GM23248 (cell line): ENCODE measurements around the gene BCL2. TPM values are rescaled to one million over a fixed set of nuclear protein-coding genes. Genes with fewer than 3 reads are reported as not detected.

Experiments used
- DNase-seq: peaks from one replicate; pipeline ENCODE4 v3.0.0-alpha.2; 2015
- H2AFZ ChIP-seq: fragments of 200-600 bp; sonication (generic); 2 replicates; pipeline ENCODE4 v1.6.1; 2016; ENCODE audit warnings: antibody characterized with exemption
- H3F3A ChIP-seq: fragments of 200-600 bp; sonication (generic); 2 replicates; pipeline ENCODE4 v1.6.1; 2016; ENCODE audit warnings: mild to moderate bottlenecking, antibody characterized with exemption, mixed run types; ENCODE audit not compliant: insufficient read depth
- H3K27ac ChIP-seq: fragments of 200-600 bp; sonication (generic); 2 replicates; pipeline ENCODE4 v1.5.1; 2016; ENCODE audit warnings: mild to moderate bottlenecking
- H3K27me3 ChIP-seq: fragments of 200-600 bp; sonication (generic); replicated peaks from 2 replicates; pipeline ENCODE4 v1.6.1; 2016; ENCODE audit warnings: mild to moderate bottlenecking; ENCODE audit not compliant: insufficient read depth
- H3K36me3 ChIP-seq: fragments of 200-600 bp; sonication (generic); 2 replicates; pipeline ENCODE4 v1.6.1; 2016; ENCODE audit warnings: low read depth, mild to moderate bottlenecking
- H3K4me1 ChIP-seq: fragments of 200-600 bp; sonication (generic); 2 replicates; pipeline ENCODE4 v1.6.1; 2016; ENCODE audit warnings: mild to moderate bottlenecking; ENCODE audit not compliant: insufficient read depth
- H3K4me2 ChIP-seq: fragments of 200-600 bp; sonication (generic); one replicate; pipeline ENCODE4 v1.6.1; 2016; ENCODE audit warnings: mild to moderate bottlenecking; ENCODE audit not compliant: unreplicated experiment
- H3K4me3 ChIP-seq: fragments of 200-600 bp; sonication (generic); 2 replicates; pipeline ENCODE4 v1.5.1; 2016; ENCODE audit warnings: mild to moderate bottlenecking
- H3K79me2 ChIP-seq: fragments of 200-600 bp; sonication (generic); 2 replicates; pipeline ENCODE4 v1.6.1; 2016; ENCODE audit warnings: mild to moderate bottlenecking; ENCODE audit not compliant: insufficient read depth
- H3K9ac ChIP-seq: fragments of 200-600 bp; sonication (generic); 2 replicates; pipeline ENCODE4 v1.6.1; 2016; ENCODE audit warnings: mild to moderate bottlenecking
- H3K9me2 ChIP-seq: fragments of 200-600 bp; sonication (generic); 2 replicates; pipeline ENCODE4 v1.6.1; 2016; ENCODE audit warnings: mixed run types, mild to moderate bottlenecking, moderate library complexity; ENCODE audit not compliant: insufficient read depth
- H3K9me3 ChIP-seq: fragments of 200-600 bp; sonication (generic); one replicate; pipeline ENCODE4 v1.6.1; 2017; ENCODE audit warnings: low read depth
- H4K20me1 ChIP-seq: fragments of 200-600 bp; sonication (generic); 2 replicates; pipeline ENCODE4 v1.6.0; 2016; ENCODE audit not compliant: insufficient read depth
- EZH2 ChIP-seq: fragments of 200-600 bp; sonication (generic); IDR thresholded peaks from 2 replicates; pipeline ENCODE4 v1.6.1; 2018; ENCODE audit warnings: antibody characterized with exemption, mild to moderate bottlenecking; ENCODE audit not compliant: insufficient read depth, poor library complexity, severe bottlenecking
- EZH2phosphoT487 ChIP-seq: fragments of 200-600 bp; sonication (generic); IDR thresholded peaks from 2 replicates; pipeline ENCODE4 v1.6.1; 2018; ENCODE audit warnings: antibody characterized with exemption, moderate library complexity, mild to moderate bottlenecking, low read depth; ENCODE audit not compliant: insufficient read depth
- WGBS, 2 experiments: methylation state at CpG; one replicate each; pipeline ENCODE4 v1.1.6; 2015 to 2017; ENCODE audit warnings: low lambda C conversion rate in 2 of 2, low coverage in 1 of 2; ENCODE audit errors: missing lambda C conversion rate in 2 of 2; 5-methylcytosine and 5-hydroxymethylcytosine counted together
- in situ Hi-C: fragments of 300-500 bp; cut with MboI; formaldehyde crosslinking; loops from 2 replicates; pipeline ENCODE4 v1.15.0; 2020
- polyA plus RNA-seq: library from polyadenylated mRNA; unstranded; fragments of >200 nt; fragmentation: Nextera tagmentation; extraction: Ambion mirVana; gene quantifications from 2 replicates; pipeline ENCODE4 v1.2.1, GENCODE V29; 2016
- total RNA-seq: library from RNA; depleted of rRNA; stranded (reverse); fragments of >200 nt; shearing (Covaris generic); gene quantifications from 2 replicates; pipeline ENCODE4 v1.2.3, GENCODE V29; 2014

BCL2 gene
- total and polyA plus RNA-seq, 2 experiments from 2014 or later = 0.30 to 1.5 TPM

DNA sequence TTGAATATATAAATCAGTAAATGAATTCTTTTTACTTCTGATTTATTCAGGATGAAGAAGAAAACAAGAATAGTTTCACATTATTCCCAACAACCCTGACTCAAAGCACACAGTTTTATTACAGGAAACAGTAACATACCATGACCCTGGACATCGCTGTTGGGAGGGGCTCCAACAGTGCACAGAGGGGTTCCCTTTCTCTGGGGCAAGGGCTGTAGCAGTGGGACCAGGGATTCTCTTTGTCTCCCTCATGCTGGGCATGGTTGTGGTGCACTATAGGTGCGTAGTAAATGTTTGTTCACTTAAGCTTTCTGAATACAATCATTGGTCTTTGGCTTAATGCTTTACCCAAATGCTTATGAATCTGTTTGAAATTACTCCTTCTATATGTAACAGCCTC lies 189.4 kb downstream of the BCL2 start:
- Histone ChIP-seq H3K9ac (no peak overlapping the region), H3F3A (no peaks in the 10 kb centered on the region), H2AFZ (no peak overlapping the region), H3K27ac (no peak overlapping the region), H3K79me2 (no peaks in the 10 kb centered on the region), H3K4me3 (no peak overlapping the region), H3K4me1 (no peaks in the 10 kb centered on the region), H3K4me2 (no peak overlapping the region), H3K27me3 (no peaks in the 10 kb centered on the region), H4K20me1 (no peaks in the 10 kb centered on the region), H3K36me3 (no peaks in the 10 kb centered on the region), H3K9me2 (no peaks in the 10 kb centered on the region), H3K9me3 (no peaks in the 10 kb centered on the region)
- DNase-seq = no peak
- WGBS, 2 experiments = 56 to 67% methylated on average over 2 of the region's 2 CpGs
- in situ Hi-C loops = loop anchor here (5.0 kb wide), 1 partner anchor 197 kb away; no protein-coding TSS in a partner anchor
- no peak for TF ChIP-seq EZH2phosphoT487
- no peak for TF ChIP-seq EZH2

GRCh38 chr18:63128237-63128974 lies 191.2 kb downstream of the BCL2 start:
- H3K4me3 ChIP-seq = no peak overlapping the region
- no peak overlapping the region for H3K27ac ChIP-seq
- TF ChIP-seq EZH2phosphoT487 = no peak
- TF ChIP-seq EZH2 = no peak
- DNase-seq = no peak
- H3K9ac ChIP-seq = no peak overlapping the region
- H3K27me3 ChIP-seq = no peaks in the 10 kb centered on the region
- no peak overlapping the region for H2AFZ ChIP-seq
- no peaks in the 10 kb centered on the region for H3K4me1 ChIP-seq
- H3K36me3 ChIP-seq = no peaks in the 10 kb centered on the region
- H3K9me3 ChIP-seq = no peaks in the 10 kb centered on the region
- H3K9me2 ChIP-seq = no peaks in the 10 kb centered on the region
- H4K20me1 ChIP-seq = no peaks in the 10 kb centered on the region
- no peaks in the 10 kb centered on the region for H3F3A ChIP-seq
- H3K4me2 ChIP-seq = no peak overlapping the region
- in situ Hi-C loops = no loop called here
- WGBS, 2 experiments = 75 to 79% methylated on average over 9 of the region's 9 CpGs
- H3K79me2 ChIP-seq = no peaks in the 10 kb centered on the region

DNA sequence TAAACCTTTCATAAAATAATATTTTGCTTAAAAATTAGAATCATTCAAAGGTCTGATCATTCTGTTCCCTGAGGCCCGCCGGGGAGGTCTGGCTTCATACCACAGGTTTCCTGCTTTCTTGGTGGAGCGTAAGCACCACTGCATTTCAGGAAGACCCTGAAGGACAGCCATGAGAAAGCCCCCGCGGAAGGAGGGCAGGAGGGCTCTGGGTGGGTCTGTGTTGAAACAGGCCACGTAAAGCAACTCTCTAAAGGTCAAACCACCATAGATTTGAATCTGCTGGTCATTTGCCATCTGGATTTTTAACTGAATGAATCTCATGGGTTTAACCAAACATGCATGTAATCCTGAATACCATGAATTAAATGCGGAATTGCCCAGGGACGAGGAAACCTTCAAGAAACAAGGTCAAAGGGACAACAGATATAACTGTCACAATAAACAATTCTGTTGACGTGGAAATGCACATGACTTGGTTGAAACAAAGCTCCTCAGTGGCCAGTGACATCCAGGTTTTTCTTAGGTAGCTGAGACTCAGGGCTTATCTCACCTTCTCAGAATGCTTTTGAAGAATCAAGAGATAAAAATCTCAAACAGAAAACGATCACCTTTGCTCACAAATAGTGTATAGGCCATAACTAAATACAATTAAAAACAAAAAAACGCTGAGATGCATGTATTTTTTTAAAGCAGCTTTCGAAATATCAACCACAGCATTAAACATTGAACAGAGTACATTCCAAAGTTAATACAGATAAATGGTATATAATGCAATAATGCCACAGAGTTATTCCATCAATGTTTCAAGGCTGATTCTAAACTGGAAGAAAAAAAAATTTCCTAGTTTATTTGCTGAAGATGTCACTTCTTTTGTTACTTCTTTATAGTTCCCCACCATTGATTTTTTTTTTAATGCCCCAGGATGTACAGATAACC lies 193.2 kb downstream of the BCL2 start:
- Histone ChIP-seq H3K4me3 (no peak overlapping the region), H3K9ac (no peak overlapping the region), H2AFZ (no peak overlapping the region), H3K4me1 (no peaks in the 10 kb centered on the region), H3F3A (no peaks in the 10 kb centered on the region), H3K4me2 (no peak overlapping the region), H3K9me3 (no peaks in the 10 kb centered on the region), H3K9me2 (no peaks in the 10 kb centered on the region), H4K20me1 (no peaks in the 10 kb centered on the region), H3K79me2 (no peaks in the 10 kb centered on the region), H3K27me3 (no peaks in the 10 kb centered on the region), H3K36me3 (no peaks in the 10 kb centered on the region), H3K27ac (no peak overlapping the region)
- TF ChIP-seq EZH2 (no peak), EZH2phosphoT487 (no peak)
- 77 to 82% methylated on average over 12 of the region's 12 CpGs for WGBS, 2 experiments
- no peak for DNase-seq
- in situ Hi-C loops = no loop called here

- H4K20me1 ChIP-seq = no peaks in the 10 kb centered on the region
- no peaks in the 10 kb centered on the region for H3K79me2 ChIP-seq
- H3K9me2 ChIP-seq = no peaks in the 10 kb centered on the region
- in situ Hi-C loops = no loop called here
- H3K4me2 ChIP-seq = no peak overlapping the region
- no peaks in the 10 kb centered on the region for H3K4me1 ChIP-seq
- no peak overlapping the region for H3K4me3 ChIP-seq
- H3K9ac ChIP-seq = no peak overlapping the region
- peaks cover 26% of the 10 kb centered on the region for H3K27me3 ChIP-seq
- H3F3A ChIP-seq = no peaks in the 10 kb centered on the region
- no peak overlapping the region for H3K27ac ChIP-seq
- no peak for DNase-seq
- no peaks in the 10 kb centered on the region for H3K9me3 ChIP-seq
- 13% methylated on average over 4 of the region's 4 CpGs for WGBS, 2 experiments
- H2AFZ ChIP-seq = no peak overlapping the region
- no peaks in the 10 kb centered on the region for H3K36me3 ChIP-seq
- no peak for TF ChIP-seq EZH2
- no peak for TF ChIP-seq EZH2phosphoT487
These were observed 198.9 kb downstream of the BCL2 start for GRCh38 chr18:63120620-63121019.
